ENCODE measurements around the gene IL10RA.

Gene IL10RA

DNA sequence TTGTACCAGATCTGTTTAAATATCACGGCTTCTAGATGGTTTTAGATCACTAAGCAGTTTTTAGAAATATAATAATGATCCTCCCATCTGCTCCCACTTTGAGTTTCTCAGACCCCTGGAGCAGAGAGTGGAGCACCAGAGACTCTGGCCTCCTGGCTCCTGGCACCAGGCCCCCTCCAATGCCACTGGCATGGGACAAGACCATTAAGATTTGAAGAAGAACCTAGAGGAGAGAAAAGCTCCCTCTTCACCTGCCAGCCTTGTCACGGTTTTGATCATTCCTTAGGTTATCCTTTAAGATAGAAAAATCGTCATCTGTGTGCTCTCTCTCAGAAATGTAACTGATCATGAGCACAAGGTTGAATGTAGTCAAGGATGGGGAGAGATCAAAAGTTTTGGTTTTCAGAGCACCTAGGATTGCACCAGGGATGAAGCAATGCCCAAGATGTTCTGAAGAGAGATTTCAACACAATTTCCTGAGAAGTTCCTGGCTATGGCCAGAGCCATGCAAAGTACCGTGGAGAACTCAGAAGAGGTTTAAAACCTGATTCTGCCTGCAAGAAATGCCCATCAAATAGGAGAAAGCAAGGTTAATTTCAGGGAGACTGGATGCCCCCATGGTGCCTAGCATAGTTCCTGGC lies 22.2 kb downstream of the IL10RA start:
- H3K4me3 ChIP-seq (replicated peaks; ENCODE audit: low read depth, low read length), result no peak overlapping the region
- TF ChIP-seq, protein P1, sequence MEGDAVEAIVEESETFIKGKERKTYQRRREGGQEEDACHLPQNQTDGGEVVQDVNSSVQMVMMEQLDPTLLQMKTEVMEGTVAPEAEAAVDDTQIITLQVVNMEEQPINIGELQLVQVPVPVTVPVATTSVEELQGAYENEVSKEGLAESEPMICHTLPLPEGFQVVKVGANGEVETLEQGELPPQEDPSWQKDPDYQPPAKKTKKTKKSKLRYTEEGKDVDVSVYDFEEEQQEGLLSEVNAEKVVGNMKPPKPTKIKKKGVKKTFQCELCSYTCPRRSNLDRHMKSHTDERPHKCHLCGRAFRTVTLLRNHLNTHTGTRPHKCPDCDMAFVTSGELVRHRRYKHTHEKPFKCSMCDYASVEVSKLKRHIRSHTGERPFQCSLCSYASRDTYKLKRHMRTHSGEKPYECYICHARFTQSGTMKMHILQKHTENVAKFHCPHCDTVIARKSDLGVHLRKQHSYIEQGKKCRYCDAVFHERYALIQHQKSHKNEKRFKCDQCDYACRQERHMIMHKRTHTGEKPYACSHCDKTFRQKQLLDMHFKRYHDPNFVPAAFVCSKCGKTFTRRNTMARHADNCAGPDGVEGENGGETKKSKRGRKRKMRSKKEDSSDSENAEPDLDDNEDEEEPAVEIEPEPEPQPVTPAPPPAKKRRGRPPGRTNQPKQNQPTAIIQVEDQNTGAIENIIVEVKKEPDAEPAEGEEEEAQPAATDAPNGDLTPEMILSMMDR (IDR thresholded peaks at IDR 0.05; ENCODE audit: low read length, missing control alignments), result no peak
- no peak for DNase-seq (ENCODE audit: low read depth)

DNA sequence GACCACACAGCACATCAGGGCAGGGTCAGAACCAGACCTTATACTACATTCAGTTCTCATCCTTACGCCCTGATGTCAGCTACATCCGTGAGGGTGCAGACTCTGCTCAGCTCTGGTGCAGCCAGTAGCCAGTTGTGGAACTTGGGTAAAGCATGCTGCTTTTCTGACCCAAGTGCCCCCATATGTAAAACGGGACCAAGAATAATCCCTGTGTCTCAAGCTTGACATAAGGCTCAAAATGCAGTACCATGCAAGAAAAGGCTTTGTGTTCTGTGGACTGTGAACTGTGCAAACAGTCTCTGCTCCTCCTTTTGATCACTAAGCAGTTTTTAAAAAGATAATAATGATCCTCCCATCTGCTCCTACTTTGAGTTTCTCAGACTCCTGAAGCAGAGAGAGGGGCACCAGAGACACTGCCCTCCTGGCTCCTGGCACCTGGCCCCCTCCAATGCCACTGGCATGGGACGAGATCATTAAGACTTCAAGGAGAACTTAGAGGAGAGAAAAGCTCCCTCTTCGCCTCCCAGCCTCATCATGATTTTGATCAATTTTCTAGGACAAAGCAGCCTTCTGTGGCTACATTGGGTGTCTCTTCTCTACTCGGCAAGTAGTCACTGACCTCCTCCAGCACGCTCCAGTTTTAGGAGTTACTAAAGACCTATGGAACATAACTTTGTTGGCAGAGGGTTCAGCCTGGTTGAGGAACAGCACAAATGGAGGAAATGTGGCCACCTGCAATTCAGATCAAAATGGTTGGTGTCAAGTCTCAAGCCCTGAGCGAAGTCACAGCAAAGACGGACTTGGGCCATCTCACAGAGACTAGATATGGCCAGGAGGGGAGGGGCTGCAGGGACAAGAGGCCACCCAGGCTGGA lies 23.9 kb downstream of the IL10RA start:
- no peak for DNase-seq (ENCODE audit: low read depth)
- no peak overlapping the region for H3K4me3 ChIP-seq (replicated peaks; ENCODE audit: low read depth, low read length)
- TF ChIP-seq, protein P1 (IDR thresholded peaks at IDR 0.05; ENCODE audit: low read length, missing control alignments), result no peak

DNA sequence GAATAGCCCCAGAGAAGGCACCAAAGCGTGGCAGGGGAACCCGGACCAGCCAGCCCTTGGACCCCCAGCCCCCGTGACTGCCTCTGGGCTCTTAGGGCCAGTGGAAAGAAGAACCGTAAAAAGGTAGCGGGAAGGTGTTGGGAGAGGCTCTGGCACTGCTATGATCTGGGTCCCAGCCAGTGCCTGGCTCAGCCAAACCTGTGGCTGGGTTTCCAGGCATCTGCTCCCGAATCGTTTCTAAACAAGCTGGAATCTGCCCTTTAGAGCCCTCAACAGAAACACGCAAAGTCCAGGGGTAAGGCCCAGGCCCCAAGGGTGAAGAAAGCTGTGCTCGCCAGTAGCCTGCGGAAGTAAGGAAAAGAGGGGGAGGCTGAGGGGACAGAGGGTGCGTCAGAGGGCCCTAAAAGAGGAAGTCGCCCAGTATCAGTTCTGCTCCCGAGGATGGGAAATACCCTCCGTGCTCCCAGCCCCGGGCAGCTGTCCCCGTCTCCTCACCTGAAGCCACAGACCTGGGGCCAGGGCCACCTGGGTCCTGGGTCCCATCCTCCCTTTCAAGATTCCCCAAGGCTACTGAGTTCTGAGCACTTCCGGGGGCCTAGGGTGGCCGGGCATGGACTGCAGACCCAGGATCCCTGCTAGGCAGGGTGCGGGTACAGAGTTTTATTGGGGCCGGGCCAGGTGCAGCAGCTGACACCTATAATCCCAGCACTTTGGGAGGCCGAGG lies 24.7 kb downstream of the IL10RA start:
- H3K4me3 ChIP-seq (replicated peaks; ENCODE audit: low read depth, low read length), result no peak overlapping the region
- DNase-seq (ENCODE audit: low read depth), result no peak
- TF ChIP-seq, protein P1 (IDR thresholded peaks at IDR 0.05; ENCODE audit: low read length, missing control alignments), result no peak

DNA sequence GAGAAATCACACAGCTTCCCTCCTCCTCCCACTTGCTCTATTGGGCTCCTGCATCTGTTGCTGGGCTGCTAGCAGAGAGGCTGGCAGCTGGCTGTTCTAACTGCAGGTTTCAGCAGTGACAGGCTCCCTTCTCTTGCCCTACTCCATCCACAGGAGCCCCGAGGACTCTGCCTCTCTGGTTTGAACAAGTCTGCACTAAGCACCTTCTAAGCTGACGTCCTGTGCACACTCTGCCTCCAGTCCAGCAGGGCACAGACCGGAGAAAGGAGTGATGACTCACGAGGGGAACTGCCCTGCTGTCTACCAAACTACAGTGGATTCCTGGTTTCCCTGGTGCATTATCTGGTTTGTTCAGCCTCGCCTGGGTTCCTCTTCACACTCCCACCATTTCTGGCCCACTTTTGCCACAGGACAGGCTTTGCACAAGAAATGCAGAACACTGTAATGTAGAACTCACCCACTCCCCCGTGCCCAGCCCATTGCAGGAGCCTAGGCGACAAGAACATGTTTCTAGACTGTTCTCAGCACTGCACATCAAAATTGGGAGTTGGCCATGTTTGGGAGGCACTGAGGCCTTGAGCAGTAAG lies 26.0 kb downstream of the IL10RA start:
- TF ChIP-seq, protein P1 (IDR thresholded peaks at IDR 0.05; ENCODE audit: low read length, missing control alignments), result no peak
- H3K4me3 ChIP-seq (replicated peaks; ENCODE audit: low read depth, low read length), result no peak overlapping the region
- DNase-seq (ENCODE audit: low read depth), result no peak

DNA sequence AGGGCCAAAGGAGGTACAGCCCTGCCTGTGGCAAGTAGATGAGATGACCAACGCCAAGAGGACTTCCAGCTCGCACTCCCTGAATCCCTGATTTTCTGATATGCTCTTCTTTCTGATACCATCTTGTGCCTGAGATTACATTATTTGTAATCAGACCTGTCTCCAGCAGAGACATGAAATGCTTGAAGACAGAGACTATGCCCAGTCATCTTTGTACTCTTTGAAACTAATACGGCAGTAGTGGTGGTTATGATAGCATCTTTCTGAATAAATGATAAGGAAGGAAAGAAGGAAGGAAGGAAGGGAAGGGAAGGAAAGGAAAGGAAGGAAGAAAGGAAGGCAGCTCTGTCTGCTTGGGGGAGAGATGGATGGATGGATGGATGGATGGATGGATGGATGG lies 27.8 kb downstream of the IL10RA start:
- no peak overlapping the region for H3K4me3 ChIP-seq (replicated peaks; ENCODE audit: low read depth, low read length)
- no peak for DNase-seq (ENCODE audit: low read depth)
- TF ChIP-seq, protein P1 (IDR thresholded peaks at IDR 0.05; ENCODE audit: low read length, missing control alignments), result no peak

DNA sequence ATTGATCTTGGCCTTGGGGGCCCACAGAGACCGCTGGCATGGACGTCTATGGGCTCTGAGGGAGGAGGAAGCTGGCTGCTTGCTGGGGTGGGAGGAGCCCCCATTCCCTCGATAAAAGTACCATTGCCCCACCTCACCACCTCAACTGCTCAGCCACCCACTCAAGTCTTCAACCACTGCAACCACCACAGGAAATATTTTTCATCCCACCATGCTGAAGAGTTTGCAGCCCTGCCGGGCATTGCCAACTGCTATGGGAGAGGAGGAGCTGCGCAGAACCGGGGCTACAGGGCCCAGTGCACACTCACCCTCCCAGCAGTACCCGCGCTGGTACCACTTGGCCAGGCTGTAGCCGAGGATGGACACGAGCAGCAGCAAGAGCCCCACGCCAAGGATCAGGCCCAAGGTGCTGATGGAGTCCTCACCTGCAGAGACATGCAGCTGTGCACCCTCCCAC lies 29.2 kb downstream of the IL10RA start:
- TF ChIP-seq, protein P1 (IDR thresholded peaks at IDR 0.05; ENCODE audit: low read length, missing control alignments), result no peak
- no peak for DNase-seq (ENCODE audit: low read depth)
- no peak overlapping the region for H3K4me3 ChIP-seq (replicated peaks; ENCODE audit: low read depth, low read length)

Data from fibroblast of pulmonary artery (primary cell).